Sigmoid colon (tissue), 4 donors: ENCODE data around the gene C19orf25.

ENCODE experiments used
- POLR2A ChIP-seq, 2 donors: fragments of 450-650 bp; IDR thresholded peaks; one replicate each; pipeline ENCODE4 v1.6.1; 2016; ENCODE audit warnings: antibody characterized with exemption in 2 of 2, mild to moderate bottlenecking in 2 of 2, moderate library complexity in 2 of 2
- POLR2AphosphoS5 ChIP-seq, 4 donors: sonication (generic); formaldehyde crosslinking; IDR thresholded peaks; one replicate each; pipeline ENCODE4 v1.6.1; 2017; ENCODE audit warnings: antibody characterized with exemption in 4 of 4
- TF ChIP-seq, protein P1 (sequence below), 4 experiments: fragments of 450-650 bp in 3 of 4; fragments of 200-600 bp in 1 of 4; IDR thresholded peaks; one replicate each; pipeline ENCODE4 v1.5.1; 2016 to 2019; ENCODE audit warnings: antibody characterized with exemption in 4 of 4, mild to moderate bottlenecking in 3 of 4, moderate library complexity in 2 of 4

- TF ChIP-seq, protein P1, sequence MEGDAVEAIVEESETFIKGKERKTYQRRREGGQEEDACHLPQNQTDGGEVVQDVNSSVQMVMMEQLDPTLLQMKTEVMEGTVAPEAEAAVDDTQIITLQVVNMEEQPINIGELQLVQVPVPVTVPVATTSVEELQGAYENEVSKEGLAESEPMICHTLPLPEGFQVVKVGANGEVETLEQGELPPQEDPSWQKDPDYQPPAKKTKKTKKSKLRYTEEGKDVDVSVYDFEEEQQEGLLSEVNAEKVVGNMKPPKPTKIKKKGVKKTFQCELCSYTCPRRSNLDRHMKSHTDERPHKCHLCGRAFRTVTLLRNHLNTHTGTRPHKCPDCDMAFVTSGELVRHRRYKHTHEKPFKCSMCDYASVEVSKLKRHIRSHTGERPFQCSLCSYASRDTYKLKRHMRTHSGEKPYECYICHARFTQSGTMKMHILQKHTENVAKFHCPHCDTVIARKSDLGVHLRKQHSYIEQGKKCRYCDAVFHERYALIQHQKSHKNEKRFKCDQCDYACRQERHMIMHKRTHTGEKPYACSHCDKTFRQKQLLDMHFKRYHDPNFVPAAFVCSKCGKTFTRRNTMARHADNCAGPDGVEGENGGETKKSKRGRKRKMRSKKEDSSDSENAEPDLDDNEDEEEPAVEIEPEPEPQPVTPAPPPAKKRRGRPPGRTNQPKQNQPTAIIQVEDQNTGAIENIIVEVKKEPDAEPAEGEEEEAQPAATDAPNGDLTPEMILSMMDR (IDR thresholded peaks at IDR 0.05) = no peak
- TF ChIP-seq POLR2A (IDR thresholded peaks at IDR 0.05) (no peak), POLR2AphosphoS5 (IDR thresholded peaks at IDR 0.05) (no peak)
Measured at GRCh38 chr19:1514295-1514661, 35.3 kb upstream of the C19orf25 start.
